ENCODE data around the gene PPP2R5D.
"Not testable (repeated sequence)": the region's sequence is repeated elsewhere in the genome, so short reads cannot be mapped to it uniquely, and the experiment has no call there.

PPP2R5D gene

DNA sequence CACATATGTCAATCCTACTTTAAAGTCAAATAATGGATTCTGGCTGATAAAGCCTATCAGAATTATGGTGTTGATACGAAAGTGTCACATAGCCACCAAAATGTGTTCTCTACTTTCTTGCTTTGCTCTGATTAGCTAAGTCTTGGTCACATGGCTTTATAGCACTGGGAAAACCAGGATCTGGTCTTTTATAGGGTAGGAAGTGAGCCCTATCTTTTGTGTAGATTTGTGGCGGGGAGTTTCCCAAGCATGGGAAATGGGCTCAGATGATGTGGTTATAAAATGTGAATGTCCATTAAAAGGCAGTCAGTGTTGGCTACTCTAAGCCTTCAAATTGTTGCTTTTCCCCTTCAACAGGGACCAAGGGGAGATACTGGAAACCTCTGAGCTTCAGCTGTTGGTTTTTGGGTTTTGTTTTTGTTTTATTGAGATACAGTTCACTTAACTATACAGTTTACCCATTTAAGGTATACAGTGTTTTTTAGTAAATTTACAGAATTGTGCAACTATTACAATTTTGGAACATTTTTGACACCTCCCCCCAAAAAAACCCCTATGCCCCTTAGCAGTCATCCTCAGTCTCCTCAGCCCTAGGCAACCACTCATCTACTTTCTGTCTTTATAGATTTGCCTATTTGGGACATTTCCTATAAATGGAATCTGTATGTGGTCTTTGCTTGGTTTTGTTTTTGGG is 49.3 kb downstream of the PPP2R5D start:
- no peak for DNase-seq

- DNase-seq = no peak
These were observed 49.8 kb downstream of the PPP2R5D start for GRCh38 chr6:43034190-43034525.

- no peak for DNase-seq
These were observed 51.3 kb downstream of the PPP2R5D start for GRCh38 chr6:43035495-43036194.

DNA sequence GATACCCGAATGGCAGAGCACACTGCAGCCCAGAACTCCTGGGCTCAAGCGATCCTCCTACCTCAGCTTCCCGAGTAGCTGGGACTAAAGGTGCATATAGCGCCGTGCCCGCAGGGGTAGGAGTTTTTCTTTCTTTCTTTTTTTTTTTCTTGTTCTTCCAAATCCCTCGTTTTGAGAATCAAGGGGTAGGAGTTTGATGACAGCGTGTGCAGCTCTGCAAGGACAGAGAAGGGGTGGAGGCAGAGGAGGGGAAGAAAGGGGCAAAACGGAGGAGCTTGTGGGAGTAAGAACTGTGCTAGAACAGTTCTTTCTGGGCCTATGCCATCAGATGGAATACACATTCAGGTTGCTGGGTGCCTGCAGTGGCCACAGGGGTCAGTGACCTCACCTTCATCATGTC is 52.3 kb downstream of the PPP2R5D start:
- no peak for DNase-seq

GRCh38 chr6:43037197-43037596 is 52.8 kb downstream of the PPP2R5D start:
- DNase-seq = no peak

- no peak for DNase-seq
These were observed 53.3 kb downstream of the PPP2R5D start for GRCh38 chr6:43037706-43038105.

DNA sequence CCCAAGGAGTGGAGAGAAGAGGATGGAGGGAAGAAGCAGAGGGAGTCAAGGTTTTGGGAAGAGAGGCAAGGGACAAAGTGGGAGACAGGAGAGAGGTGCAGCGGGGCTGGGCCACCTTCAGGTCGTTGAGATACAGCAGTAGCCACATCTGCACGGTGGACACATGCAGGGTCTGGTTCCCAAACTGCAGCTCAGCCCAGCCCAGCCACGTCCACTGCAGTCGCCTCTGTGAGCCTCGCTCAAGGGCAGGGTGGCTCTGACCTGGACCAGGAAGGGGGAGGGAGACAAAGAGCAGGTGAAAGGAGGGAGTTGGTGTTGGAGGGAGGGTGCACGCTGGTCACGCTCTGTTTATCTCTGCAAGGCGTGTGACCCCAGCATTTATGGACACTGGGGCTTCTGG is 54.4 kb downstream of the PPP2R5D start:
- DNase-seq = no peak

DNA sequence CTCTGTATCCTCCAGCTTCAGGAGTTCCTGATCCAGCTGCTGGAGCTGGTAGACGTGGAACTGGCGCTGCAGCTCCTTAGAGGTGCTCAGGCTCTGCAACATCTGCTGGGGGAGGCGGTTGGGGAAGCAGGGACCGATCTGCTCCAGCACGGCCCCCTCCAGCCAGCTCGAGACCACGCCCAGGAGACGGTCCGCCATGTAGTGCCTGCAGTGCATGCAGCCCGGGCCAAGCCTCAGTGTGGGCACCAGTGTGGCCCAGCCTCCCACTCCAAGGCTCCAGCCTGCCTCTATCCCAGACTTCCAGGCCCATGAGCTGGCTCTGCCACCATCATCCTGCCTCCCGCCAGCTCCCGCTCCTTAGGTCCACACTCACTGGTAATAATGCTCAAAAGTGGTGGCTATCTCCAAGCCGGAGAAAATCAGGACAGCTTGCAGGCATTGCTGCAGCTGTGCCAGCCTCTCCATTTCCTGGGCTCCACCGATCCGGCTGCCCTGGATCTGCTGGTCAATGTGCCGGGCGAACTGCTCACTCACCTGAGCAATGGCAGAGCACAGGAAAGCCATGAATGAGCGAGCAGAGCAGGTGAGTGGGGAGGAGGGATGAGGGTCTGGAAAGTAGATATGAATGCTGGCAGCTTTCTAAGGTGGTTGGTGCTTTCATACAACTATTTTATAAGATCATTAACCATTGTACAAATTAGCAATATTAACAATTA is 56.3 kb downstream of the PPP2R5D start:
- no peak for DNase-seq

GRCh38 chr6:43041475-43041874 is 57.1 kb downstream of the PPP2R5D start:
- not testable (repeated sequence) for DNase-seq

GRCh38 chr6:43043310-43043709 is 58.9 kb downstream of the PPP2R5D start:
- no peak for DNase-seq

- DNase-seq = no peak
These were observed 61.1 kb downstream of the PPP2R5D start for GRCh38 chr6:43045371-43045930.

DNA sequence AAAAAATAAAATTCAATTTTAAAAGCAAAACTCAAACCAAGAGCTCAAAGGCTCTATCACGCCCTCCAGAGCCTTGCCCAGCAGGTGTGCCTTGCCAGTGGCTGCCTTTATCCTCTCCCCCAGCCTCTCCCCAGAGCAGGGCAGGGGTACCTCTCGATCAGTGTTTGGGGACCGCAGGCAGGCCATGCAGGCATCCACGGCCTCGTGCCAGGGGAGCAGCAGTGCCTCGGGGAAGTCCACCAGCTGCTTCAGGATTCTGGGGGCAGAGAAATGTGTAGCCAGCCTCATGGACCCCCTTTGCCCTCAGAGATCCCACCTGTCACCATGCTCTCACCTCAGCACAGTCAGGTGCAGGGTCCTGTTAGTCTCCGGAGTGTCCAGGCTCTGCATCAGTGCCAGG is 63.6 kb downstream of the PPP2R5D start:
- no peak for DNase-seq

GRCh38 chr6:43050981-43051380 is 66.6 kb downstream of the PPP2R5D start:
- DNase-seq = no peak

- no peak for DNase-seq
These were observed 68.0 kb downstream of the PPP2R5D start for GRCh38 chr6:43052225-43052841.

DNA sequence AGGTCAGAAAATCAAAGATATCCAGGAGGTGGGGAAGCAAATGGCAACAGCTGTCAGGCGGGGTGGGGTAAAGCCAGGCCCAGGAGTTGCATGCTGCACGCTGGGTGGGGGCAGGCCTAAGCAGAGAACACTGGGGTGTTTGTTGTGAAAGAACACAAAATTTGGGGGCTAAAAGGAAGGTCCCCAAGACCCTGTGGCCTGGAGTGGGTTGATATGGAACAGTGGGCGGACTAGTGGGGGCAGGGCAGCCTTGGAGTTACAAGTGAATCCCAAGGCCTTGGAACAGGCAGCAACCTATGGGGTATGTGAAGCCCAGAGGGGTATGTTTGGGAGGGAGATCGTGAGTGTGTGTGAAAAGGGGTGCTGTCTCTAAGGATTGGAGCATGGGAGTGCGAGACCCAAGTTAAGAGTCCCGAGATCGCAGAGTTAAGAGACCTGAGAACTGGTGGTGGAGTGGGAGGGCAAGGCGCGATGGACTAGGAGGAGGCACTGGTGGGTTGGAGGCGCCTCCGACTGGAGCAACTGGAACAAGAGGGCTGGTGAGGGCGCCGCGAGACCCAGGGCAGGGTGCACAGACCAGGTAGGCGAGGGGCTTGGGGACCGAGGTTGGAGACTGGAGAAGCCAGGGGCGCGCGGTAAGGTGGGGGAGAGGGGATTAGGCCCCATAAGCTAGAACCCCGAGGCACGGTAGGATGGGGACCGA is 68.6 kb downstream of the PPP2R5D start:
- peak; percentile 52 to 57 for DNase-seq

GRCh38 chr6:43053545-43054205 is 69.3 kb downstream of the PPP2R5D start, which contains the start of gene CUL7:
TSS of gene CUL7 (minus strand) at chr6:43053851. CDS start at chr6:43052788, 1,063 bp downstream.
- peak; percentile 91 to 94 for DNase-seq

GRCh38 chr6:43054206-43054943 is 70.0 kb downstream of the PPP2R5D start:
- no peak for DNase-seq

GRCh38 chr6:43055966-43056365 is 71.6 kb downstream of the PPP2R5D start:
- no peak for DNase-seq

GRCh38 chr6:43058531-43058930 is 74.2 kb downstream of the PPP2R5D start:
- no peak for DNase-seq

- peak; percentile 98 to 99 for DNase-seq
These were observed 75.0 kb downstream of the PPP2R5D start, which contains the start of the genes KLC4 and MRPL2 for GRCh38 chr6:43059168-43060033. TSS of gene KLC4 (plus strand) at chr6:43059631. CDS start at chr6:43061336, 1,705 bp downstream. TSS of gene MRPL2 (minus strand) at chr6:43059434. CDS start at chr6:43059381, 53 bp downstream.

All from activated T-cell treated with anti-CD3 and anti-CD28 coated beads, Interleukin-2, amount 50 U/mL, for 48 hours (primary cell).